ENCODE data around the gene BSPH1. TPM values are rescaled to one million over a fixed set of nuclear protein-coding genes. Genes with fewer than 3 reads are reported as not detected.

BSPH1 gene
- total and polyA plus RNA-seq, 2 donors from 2014 or later, result not detected

DNA sequence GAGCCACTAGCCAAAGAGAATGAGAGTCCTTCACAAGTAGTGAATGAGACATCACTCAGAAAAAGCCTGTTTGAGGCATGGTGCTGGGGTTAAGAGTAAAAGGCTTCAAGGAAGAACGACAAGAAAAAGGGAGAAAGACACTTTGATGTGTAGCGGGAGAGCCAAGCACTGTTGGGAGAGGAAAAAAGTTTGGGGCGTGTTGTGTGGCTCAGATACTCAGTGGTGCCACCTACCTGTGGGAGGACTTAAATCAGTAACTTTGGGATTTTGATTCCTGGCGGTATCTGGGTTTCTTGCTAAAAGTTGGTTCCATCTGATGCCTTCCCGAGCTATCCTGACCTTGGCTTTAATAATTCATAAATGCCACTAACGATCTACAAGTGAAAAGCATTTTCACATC, 14.8 kb upstream of the BSPH1 start:
- Histone ChIP-seq H3K9me3 (ENCODE audit: control insufficient read depth in 2 of 3, insufficient read depth in 1 of 3, low read length in 3 of 3) (peaks cover 0 to 7% (median 2%) of the 10 kb centered on the region in 3 donors), H3K4me3 (ENCODE audit: low read length in 3 of 3) (no peak overlapping the region), H3K4me1 (ENCODE audit: control insufficient read depth in 2 of 3, insufficient read depth in 2 of 3, low read depth in 1 of 3, low read length in 3 of 3) (no peaks in the 10 kb centered on the region), H3K27ac (ENCODE audit: low read depth in 2 of 2, low read length in 2 of 2) (no peak overlapping the region), H3K36me3 (ENCODE audit: control insufficient read depth in 2 of 3, insufficient read depth in 3 of 3, low read length in 3 of 3) (no peaks in the 10 kb centered on the region), H3K9ac (ENCODE audit: low read length in 3 of 3) (no peak overlapping the region), H3K27me3 (ENCODE audit: control insufficient read depth, insufficient read depth, low read length) (no peaks in the 10 kb centered on the region)
- no peak for DNase-seq
- intact Hi-C loops (cut with DNase I), result no loop called here
- FAIRE-seq, result no peak
- TF ChIP-seq, protein P1, sequence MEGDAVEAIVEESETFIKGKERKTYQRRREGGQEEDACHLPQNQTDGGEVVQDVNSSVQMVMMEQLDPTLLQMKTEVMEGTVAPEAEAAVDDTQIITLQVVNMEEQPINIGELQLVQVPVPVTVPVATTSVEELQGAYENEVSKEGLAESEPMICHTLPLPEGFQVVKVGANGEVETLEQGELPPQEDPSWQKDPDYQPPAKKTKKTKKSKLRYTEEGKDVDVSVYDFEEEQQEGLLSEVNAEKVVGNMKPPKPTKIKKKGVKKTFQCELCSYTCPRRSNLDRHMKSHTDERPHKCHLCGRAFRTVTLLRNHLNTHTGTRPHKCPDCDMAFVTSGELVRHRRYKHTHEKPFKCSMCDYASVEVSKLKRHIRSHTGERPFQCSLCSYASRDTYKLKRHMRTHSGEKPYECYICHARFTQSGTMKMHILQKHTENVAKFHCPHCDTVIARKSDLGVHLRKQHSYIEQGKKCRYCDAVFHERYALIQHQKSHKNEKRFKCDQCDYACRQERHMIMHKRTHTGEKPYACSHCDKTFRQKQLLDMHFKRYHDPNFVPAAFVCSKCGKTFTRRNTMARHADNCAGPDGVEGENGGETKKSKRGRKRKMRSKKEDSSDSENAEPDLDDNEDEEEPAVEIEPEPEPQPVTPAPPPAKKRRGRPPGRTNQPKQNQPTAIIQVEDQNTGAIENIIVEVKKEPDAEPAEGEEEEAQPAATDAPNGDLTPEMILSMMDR (IDR thresholded peaks at IDR 0.05; ENCODE audit: borderline replicate concordance, extremely low read depth, insufficient read depth), result no peak

DNA sequence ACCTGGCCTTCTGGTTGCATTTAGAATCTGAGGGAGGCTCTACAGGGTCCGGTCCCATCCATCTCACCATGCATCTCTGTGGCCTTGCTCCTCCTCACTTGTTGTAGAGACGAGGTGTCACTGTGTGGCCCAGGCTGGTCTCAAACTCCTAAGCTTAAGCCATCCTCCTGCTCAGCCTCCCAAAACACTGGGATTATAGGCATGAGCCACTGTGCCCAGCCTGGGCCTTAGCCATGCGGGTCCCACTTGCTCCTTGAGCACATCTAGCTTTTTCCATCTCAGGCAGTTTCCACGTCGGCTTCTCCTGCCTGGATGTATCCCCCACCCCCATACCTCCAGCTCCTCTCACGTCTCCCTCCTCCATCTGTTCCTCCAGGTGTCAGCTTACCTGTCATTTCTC, 12.3 kb upstream of the BSPH1 start:
- no peak for DNase-seq
- H3K27ac ChIP-seq (ENCODE audit: low read depth in 2 of 2, low read length in 2 of 2), result no peak overlapping the region
- intact Hi-C loops (cut with DNase I), result no loop called here
- FAIRE-seq, result no peak
- no peaks in the 10 kb centered on the region for H3K36me3 ChIP-seq (ENCODE audit: control insufficient read depth in 2 of 3, insufficient read depth in 3 of 3, low read length in 3 of 3)
- H3K9me3 ChIP-seq (ENCODE audit: control insufficient read depth in 2 of 3, insufficient read depth in 1 of 3, low read length in 3 of 3), result peaks cover 0 to 4% (median 0%) of the 10 kb centered on the region in 3 donors
- no peaks in the 10 kb centered on the region for H3K4me1 ChIP-seq (ENCODE audit: control insufficient read depth in 2 of 3, insufficient read depth in 2 of 3, low read depth in 1 of 3, low read length in 3 of 3)
- no peaks in the 10 kb centered on the region for H3K27me3 ChIP-seq (ENCODE audit: control insufficient read depth, insufficient read depth, low read length)
- no peak overlapping the region for H3K9ac ChIP-seq (ENCODE audit: low read length in 3 of 3)
- TF ChIP-seq, protein P1 (IDR thresholded peaks at IDR 0.05; ENCODE audit: borderline replicate concordance, extremely low read depth, insufficient read depth), result no peak
- no peak overlapping the region for H3K4me3 ChIP-seq (ENCODE audit: low read length in 3 of 3)

DNA sequence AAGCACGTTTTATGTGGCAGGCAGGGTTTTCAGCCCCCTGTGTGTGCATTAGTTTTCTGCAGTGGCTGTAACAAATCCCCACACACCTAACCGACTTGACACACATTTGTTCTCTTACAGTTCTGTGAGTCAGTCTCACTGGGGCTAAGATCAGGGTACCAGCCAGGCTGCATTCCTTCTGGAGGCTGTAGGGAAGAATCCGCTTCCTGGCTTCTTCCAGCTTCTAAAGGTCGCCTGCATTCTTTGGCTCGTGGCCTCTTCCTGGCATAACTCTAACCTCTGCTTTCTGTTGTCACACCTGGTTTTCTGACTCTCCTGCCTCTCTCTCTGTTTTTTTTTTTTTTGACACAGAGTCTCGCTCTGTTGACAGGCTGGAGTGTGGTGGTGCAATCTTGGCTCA, 8.9 kb upstream of the BSPH1 start:
- no peaks in the 10 kb centered on the region for H3K4me1 ChIP-seq (ENCODE audit: control insufficient read depth in 2 of 3, insufficient read depth in 2 of 3, low read depth in 1 of 3, low read length in 3 of 3)

More for the DNA sequence above, 8.9 kb upstream of the BSPH1 start:
- TF ChIP-seq, protein P1 (IDR thresholded peaks at IDR 0.05; ENCODE audit: borderline replicate concordance, extremely low read depth, insufficient read depth), result no peak
- intact Hi-C loops (cut with DNase I), result no loop called here
- Histone ChIP-seq H3K36me3 (ENCODE audit: control insufficient read depth in 2 of 3, insufficient read depth in 3 of 3, low read length in 3 of 3) (no peaks in the 10 kb centered on the region), H3K27ac (ENCODE audit: low read depth in 2 of 2, low read length in 2 of 2) (no peak overlapping the region), H3K9ac (ENCODE audit: low read length in 3 of 3) (no peak overlapping the region), H3K27me3 (ENCODE audit: control insufficient read depth, insufficient read depth, low read length) (no peaks in the 10 kb centered on the region), H3K4me3 (ENCODE audit: low read length in 3 of 3) (no peak overlapping the region), H3K9me3 (ENCODE audit: control insufficient read depth in 2 of 3, insufficient read depth in 1 of 3, low read length in 3 of 3) (peaks cover 0 to 4% (median 0%) of the 10 kb centered on the region in 3 donors)
- FAIRE-seq (no peak), DNase-seq (no peak)
